Activated CD8-positive, alpha-beta T cell treated with anti-CD3 and anti-CD28 coated beads, Interleukin-2, amount 10 ng/mL, durations not matched to agents 7 days and 5 days (primary cell): ENCODE measurements around the gene INPP5J. TPM values are rescaled to one million over a fixed set of nuclear protein-coding genes. Genes with fewer than 3 reads are reported as not detected.

Experiments
- microRNA-seq: library from miRNA; unstranded; fragments of <30 nt; microRNA quantifications from one replicate; pipeline ENCODE4 v1.2.0, GENCODE V29; 2022
- total RNA-seq, 2 experiments: library from RNA; stranded (reverse); gene quantifications; one replicate each; pipeline ENCODE4 v1.2.3, GENCODE V29; 2021

The INPP5J gene
- total RNA-seq, 2 experiments from 2014 or later = not detected

Small RNA genes within 50 kb of the gene (microRNA-seq; reads per million reads assigned to microRNA genes)
- gene MIR3928 = 4.6 reads per million

Other genes with a start within 250 kb of the INPP5J start
- 10 to 100 TPM; 31.3 to 31.5 TPM for gene MORC2, start 154.2 kb upstream of the INPP5J start, total RNA-seq
- 10 to 100 TPM; 67.3 to 72.3 TPM for gene TUG1, start 153.7 kb upstream of the INPP5J start, total RNA-seq
- gene SMTN, start 41.6 kb upstream of the INPP5J start, total RNA-seq = 10 to 100 TPM; 51.0 to 61.7 TPM
- under 1 TPM; 0.76 to 0.87 TPM for gene SELENOM, start 15.4 kb upstream of the INPP5J start, total RNA-seq
- gene PLA2G3, start 17.5 kb downstream of the INPP5J start, total RNA-seq = not detected
- 10 to 100 TPM; 17.7 to 18.1 TPM for gene RNF185, start 37.2 kb downstream of the INPP5J start, total RNA-seq
- gene LIMK2, start 89.3 kb downstream of the INPP5J start, total RNA-seq = 10 to 100 TPM; 42.7 to 44.3 TPM
- gene PIK3IP1, start 169.5 kb downstream of the INPP5J start, total RNA-seq = 10 to 100 TPM; 13.2 to 16.1 TPM
- gene PATZ1, start 223.4 kb downstream of the INPP5J start, total RNA-seq = 10 to 100 TPM; 31.0 to 31.6 TPM